HL-60/S4 treated with retinoic acid at 250 ng/mL for 4 days and 3 days (cell line): Measurements from ENCODE around the gene CSGALNACT2.
"Not testable (repeated sequence)": the region's sequence is repeated elsewhere in the genome, so short reads cannot be mapped to it uniquely, and the experiment has no call there.

ENCODE experiments used
- in situ Hi-C: fragments of 300-500 bp; cut with MboI; formaldehyde crosslinking; loops from 2 replicates; pipeline ENCODE4 v1.7.0; 2022; ENCODE audit warnings: low sequenced_read_pairs

Gene CSGALNACT2

GRCh38 chr10:43174969-43175368 lies 36.7 kb downstream of the CSGALNACT2 start:
- in situ Hi-C loops = no loop called here

GRCh38 chr10:43176271-43176670 lies 38.0 kb downstream of the CSGALNACT2 start:
- in situ Hi-C loops = no loop called here

- in situ Hi-C loops = no loop called here
Measured at GRCh38 chr10:43177595-43177994, 39.4 kb downstream of the CSGALNACT2 start.

GRCh38 chr10:43181146-43181545 lies 42.9 kb downstream of the CSGALNACT2 start:
- in situ Hi-C loops = no loop called here

GRCh38 chr10:43183764-43184163 lies 45.5 kb downstream of the CSGALNACT2 start:
- in situ Hi-C loops = not testable (repeated sequence)

- in situ Hi-C loops = no loop called here
Measured at GRCh38 chr10:43186150-43186549, 47.9 kb downstream of the CSGALNACT2 start.

GRCh38 chr10:43187213-43187612 lies 49.0 kb downstream of the CSGALNACT2 start:
- in situ Hi-C loops = no loop called here

- in situ Hi-C loops = no loop called here
Measured at GRCh38 chr10:43188702-43189101, 50.5 kb downstream of the CSGALNACT2 start.

GRCh38 chr10:43190289-43190688 lies 52.0 kb downstream of the CSGALNACT2 start:
- in situ Hi-C loops = no loop called here

- in situ Hi-C loops = no loop called here
Measured at GRCh38 chr10:43190775-43191174, 52.5 kb downstream of the CSGALNACT2 start.

GRCh38 chr10:43192884-43193283 lies 54.6 kb downstream of the CSGALNACT2 start:
- in situ Hi-C loops = no loop called here

GRCh38 chr10:43193496-43194080 lies 55.3 kb downstream of the CSGALNACT2 start:
- in situ Hi-C loops = no loop called here

- in situ Hi-C loops = no loop called here
Measured at GRCh38 chr10:43194266-43194665, 56.0 kb downstream of the CSGALNACT2 start.

GRCh38 chr10:43194859-43195258 lies 56.6 kb downstream of the CSGALNACT2 start:
- in situ Hi-C loops = no loop called here

GRCh38 chr10:43195557-43195956 lies 57.3 kb downstream of the CSGALNACT2 start:
- in situ Hi-C loops = no loop called here

- in situ Hi-C loops = no loop called here
Measured at GRCh38 chr10:43196131-43196980, 58.1 kb downstream of the CSGALNACT2 start.

- in situ Hi-C loops = no loop called here
Measured at GRCh38 chr10:43196981-43197833, 59.0 kb downstream of the CSGALNACT2 start.

GRCh38 chr10:43197834-43198681 lies 59.8 kb downstream of the CSGALNACT2 start:
- in situ Hi-C loops = no loop called here

GRCh38 chr10:43198682-43199005 lies 60.4 kb downstream of the CSGALNACT2 start:
- in situ Hi-C loops = no loop called here

- in situ Hi-C loops = no loop called here
Measured at GRCh38 chr10:43199088-43199683, 60.9 kb downstream of the CSGALNACT2 start.
